ENCODE measurements around the gene SMARCD2. TPM values are rescaled to one million over a fixed set of nuclear protein-coding genes. Genes with fewer than 3 reads are reported as not detected.

SMARCD2 gene
- total RNA-seq, 2 donors from 2014 or later: 182 to 247 TPM

GRCh38 chr17:63832014-63832413, 10.5 kb downstream of the SMARCD2 start:
- WGBS: 75% methylated on average over 5 of the region's 5 CpGs
- H3K27me3 ChIP-seq (replicated peaks; ENCODE audit: insufficient read depth): no peaks in the 10 kb centered on the region
- H3K4me1 ChIP-seq (replicated peaks): peaks cover 5% of the 10 kb centered on the region
- H3K27ac ChIP-seq: no peak overlapping the region
- H3K4me3 ChIP-seq: no peak overlapping the region
- DNase-seq (ENCODE audit: low spot score): no peak
- H3K9me3 ChIP-seq: no peaks in the 10 kb centered on the region
- TF ChIP-seq POLR2A (IDR thresholded peaks at IDR 0.05): no peak
- no peak for TF ChIP-seq POLR2AphosphoS5 (IDR thresholded peaks at IDR 0.05)
- TF ChIP-seq CTCF (IDR thresholded peaks at IDR 0.05): no peak
- peaks cover 34 to 49% of the 10 kb centered on the region in 2 donors for H3K36me3 ChIP-seq
- intact Hi-C loops (cut with DNase I): no loop called here

- 65% methylated on average over 8 of the region's 8 CpGs for WGBS
- Histone ChIP-seq H3K27ac (no peak overlapping the region), H3K36me3 (peaks cover 34 to 49% of the 10 kb centered on the region in 2 donors), H3K4me1 (replicated peaks) (peaks cover 5% of the 10 kb centered on the region), H3K9me3 (no peaks in the 10 kb centered on the region), H3K4me3 (no peak overlapping the region), H3K27me3 (replicated peaks; ENCODE audit: insufficient read depth) (no peaks in the 10 kb centered on the region)
- no peak for TF ChIP-seq POLR2A (IDR thresholded peaks at IDR 0.05)
- TF ChIP-seq POLR2AphosphoS5 (IDR thresholded peaks at IDR 0.05): no peak
- TF ChIP-seq CTCF (IDR thresholded peaks at IDR 0.05): no peak
- DNase-seq (ENCODE audit: low spot score): no peak
- intact Hi-C loops (cut with DNase I): no loop called here
These were observed 11.0 kb downstream of the SMARCD2 start for GRCh38 chr17:63831505-63831904.

- intact Hi-C loops (cut with DNase I): no loop called here
- no peak for TF ChIP-seq POLR2A (IDR thresholded peaks at IDR 0.05)
- no peak for TF ChIP-seq POLR2AphosphoS5 (IDR thresholded peaks at IDR 0.05)
- no peak for TF ChIP-seq CTCF (IDR thresholded peaks at IDR 0.05)
- H3K27me3 ChIP-seq (replicated peaks; ENCODE audit: insufficient read depth): no peaks in the 10 kb centered on the region
- H3K4me1 ChIP-seq (replicated peaks): peaks cover 5% of the 10 kb centered on the region
- H3K9me3 ChIP-seq: no peaks in the 10 kb centered on the region
- no peak for DNase-seq (ENCODE audit: low spot score)
- WGBS: 62% methylated on average over 15 of the region's 15 CpGs
- no peak overlapping the region for H3K27ac ChIP-seq
- no peak overlapping the region for H3K4me3 ChIP-seq
- peaks cover 34 to 49% of the 10 kb centered on the region in 2 donors for H3K36me3 ChIP-seq
These were observed 11.5 kb downstream of the SMARCD2 start for GRCh38 chr17:63830904-63831491.

GRCh38 chr17:63830278-63830677, 12.2 kb downstream of the SMARCD2 start:
- intact Hi-C loops (cut with DNase I): no loop called here
- Histone ChIP-seq H3K27ac (no peak overlapping the region), H3K4me3 (no peak overlapping the region), H3K27me3 (replicated peaks; ENCODE audit: insufficient read depth) (no peaks in the 10 kb centered on the region), H3K36me3 (peaks cover 33 to 43% of the 10 kb centered on the region in 2 donors), H3K9me3 (no peaks in the 10 kb centered on the region), H3K4me1 (replicated peaks) (peaks cover 5% of the 10 kb centered on the region)
- 85% methylated on average over 5 of the region's 5 CpGs for WGBS
- TF ChIP-seq CTCF (IDR thresholded peaks at IDR 0.05) (no peak), POLR2A (IDR thresholded peaks at IDR 0.05) (no peak), POLR2AphosphoS5 (IDR thresholded peaks at IDR 0.05) (no peak)
- no peak for DNase-seq (ENCODE audit: low spot score)

GRCh38 chr17:63828936-63829335, 13.5 kb downstream of the SMARCD2 start:
- 92% methylated on average over 3 of the region's 3 CpGs for WGBS
- H3K9me3 ChIP-seq: no peaks in the 10 kb centered on the region
- no peaks in the 10 kb centered on the region for H3K27me3 ChIP-seq (replicated peaks; ENCODE audit: insufficient read depth)
- H3K4me1 ChIP-seq (replicated peaks): peaks cover 5% of the 10 kb centered on the region
- peaks cover 32 to 49% of the 10 kb centered on the region in 2 donors for H3K36me3 ChIP-seq
- H3K4me3 ChIP-seq: no peak overlapping the region
- DNase-seq (ENCODE audit: low spot score): no peak
- intact Hi-C loops (cut with DNase I): loop anchor here (5.0 kb wide), 1 partner anchor 57 kb away; the partner anchor contains the start of genes CCDC47 and DDX42
- TF ChIP-seq CTCF (IDR thresholded peaks at IDR 0.05) (no peak), POLR2A (IDR thresholded peaks at IDR 0.05) (no peak), POLR2AphosphoS5 (IDR thresholded peaks at IDR 0.05) (no peak)
- no peak overlapping the region for H3K27ac ChIP-seq
